GM21619 (cell line): ENCODE measurements around the gene EMD.

Experiments
- ATAC-seq: cut with Tn5 transposase; IDR thresholded peaks from one replicate; pipeline ENCODE4 v1.9.1; 2021; ENCODE audit not compliant: unreplicated experiment

The EMD gene

DNA sequence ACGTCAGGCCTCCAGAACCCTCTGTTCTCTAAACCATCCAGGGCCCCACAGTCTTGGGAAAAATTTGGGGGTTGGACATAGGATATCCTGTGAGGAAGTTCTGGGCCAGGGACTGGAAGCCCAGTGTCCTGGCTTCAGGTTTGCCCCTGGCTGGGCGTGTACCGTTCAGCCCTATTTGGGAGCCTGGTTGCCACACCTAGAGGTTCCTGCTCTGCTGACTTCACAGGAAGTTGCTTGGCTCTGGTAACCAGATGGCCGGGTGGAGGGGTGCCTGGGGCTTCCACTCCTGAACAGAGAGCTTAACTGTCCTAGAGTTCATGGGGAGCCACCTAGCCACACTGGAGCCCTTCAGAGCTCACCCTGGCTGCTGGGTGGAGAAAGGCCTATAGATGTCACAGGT is 33.4 kb downstream of the EMD start:
- no peak for ATAC-seq

DNA sequence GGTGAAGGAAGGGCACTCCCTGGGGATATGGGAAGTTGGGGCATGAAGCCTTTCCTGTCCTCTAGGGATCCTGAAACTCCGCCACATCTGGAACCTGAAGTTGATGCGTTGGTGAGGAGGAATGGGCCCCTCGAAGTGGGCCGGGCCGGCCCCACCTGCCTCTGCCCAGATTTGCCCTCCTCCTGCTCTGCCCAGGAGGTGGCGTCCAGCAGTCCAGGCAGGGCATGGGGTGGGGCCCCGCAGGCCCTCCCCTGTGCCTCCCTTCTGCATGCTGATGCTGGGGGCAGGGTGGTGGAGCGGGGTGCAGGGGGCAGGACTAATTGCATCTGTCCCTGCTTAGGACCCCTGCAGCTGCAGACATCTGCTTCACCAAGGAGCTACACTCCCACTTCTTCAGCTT is 34.0 kb downstream of the EMD start:
- no peak for ATAC-seq

DNA sequence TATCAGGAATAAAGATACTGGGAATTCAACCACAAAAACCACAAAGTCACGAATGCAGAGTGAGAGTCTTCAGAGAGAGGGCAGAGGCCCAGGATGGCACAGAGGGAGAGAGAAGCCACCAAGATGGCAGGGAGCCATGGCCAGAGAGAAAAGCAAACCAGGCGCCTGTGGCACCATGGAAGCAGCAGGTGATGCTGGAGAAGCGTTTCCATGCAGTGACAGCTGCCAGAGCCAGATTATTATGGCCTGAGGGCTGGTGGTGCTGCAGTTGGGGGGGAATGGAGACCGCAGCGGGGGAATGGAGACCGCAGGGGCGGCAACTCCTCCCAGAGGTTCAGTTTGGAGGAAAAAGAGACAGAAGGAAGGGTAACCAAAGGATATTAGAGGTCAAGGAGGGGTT is 38.1 kb downstream of the EMD start:
- no peak for ATAC-seq

DNA sequence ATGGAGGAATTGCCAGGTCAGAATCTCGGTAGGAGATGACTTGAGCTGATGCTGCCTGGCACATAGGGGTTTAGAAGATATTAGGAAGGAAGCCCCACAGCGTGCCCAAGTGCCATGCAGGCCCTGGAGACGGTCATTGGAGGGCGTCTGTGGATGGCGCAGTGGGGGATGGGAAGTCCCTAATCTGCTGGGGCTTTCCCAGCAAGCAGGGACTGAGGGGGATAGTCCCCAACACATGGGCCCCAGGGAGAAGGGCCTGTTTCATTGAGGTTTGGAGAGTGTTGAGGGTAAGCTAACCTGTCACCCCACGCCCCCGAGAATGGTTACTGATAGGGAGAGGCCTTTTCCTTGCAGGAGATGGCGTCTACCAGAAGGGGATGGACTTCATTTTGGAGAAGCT is 40.1 kb downstream of the EMD start:
- ATAC-seq: no peak

DNA sequence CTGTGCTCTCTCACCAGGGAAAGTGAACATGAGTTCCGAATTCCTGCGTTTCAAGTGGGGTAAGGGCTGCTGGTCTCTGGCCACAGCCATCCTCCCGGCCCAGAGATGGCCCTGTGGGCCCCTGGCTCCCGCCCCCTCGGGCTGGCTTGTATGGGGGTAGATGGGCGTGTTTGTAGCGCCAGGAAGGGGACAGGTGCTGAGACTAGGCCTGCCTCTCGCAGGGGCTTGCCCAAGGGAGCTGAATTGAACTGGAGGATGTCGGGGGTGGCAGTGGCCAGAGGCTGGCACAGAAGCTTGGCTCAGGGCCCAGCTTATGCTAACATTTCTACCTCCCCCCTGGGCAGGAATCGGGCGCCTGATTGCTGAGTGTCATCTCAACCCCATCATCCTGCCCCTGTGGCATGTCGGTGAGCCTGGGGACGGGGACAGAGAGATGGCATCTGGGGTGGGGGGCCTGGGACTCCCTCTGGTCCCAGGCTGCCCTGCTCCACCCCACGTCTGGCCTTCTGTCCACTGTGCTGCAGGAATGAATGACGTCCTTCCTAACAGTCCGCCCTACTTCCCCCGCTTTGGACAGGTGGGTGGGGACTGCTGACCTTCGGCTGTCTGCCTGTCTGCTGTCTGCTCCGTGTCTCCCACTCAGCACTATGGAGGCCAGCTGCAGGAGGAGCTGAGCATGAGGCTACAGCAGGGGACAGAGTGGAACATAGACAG is 40.8 kb downstream of the EMD start:
- ATAC-seq: no peak

DNA sequence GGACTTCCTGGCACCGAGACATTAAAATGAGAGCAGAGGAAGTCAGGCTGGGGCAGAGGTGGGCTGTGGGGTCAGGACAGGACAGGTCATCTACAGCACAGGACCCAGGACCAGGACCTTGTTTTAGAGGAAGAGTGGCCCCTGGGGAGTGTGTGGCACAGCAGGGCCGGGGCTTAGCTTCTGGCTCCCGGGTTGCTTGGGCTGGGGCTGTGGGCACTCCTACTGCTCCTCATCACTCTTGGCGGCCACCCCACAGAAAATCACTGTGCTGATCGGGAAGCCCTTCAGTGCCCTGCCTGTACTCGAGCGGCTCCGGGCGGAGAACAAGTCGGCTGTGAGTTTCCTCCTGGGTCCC is 41.3 kb downstream of the EMD start:
- no peak for ATAC-seq

DNA sequence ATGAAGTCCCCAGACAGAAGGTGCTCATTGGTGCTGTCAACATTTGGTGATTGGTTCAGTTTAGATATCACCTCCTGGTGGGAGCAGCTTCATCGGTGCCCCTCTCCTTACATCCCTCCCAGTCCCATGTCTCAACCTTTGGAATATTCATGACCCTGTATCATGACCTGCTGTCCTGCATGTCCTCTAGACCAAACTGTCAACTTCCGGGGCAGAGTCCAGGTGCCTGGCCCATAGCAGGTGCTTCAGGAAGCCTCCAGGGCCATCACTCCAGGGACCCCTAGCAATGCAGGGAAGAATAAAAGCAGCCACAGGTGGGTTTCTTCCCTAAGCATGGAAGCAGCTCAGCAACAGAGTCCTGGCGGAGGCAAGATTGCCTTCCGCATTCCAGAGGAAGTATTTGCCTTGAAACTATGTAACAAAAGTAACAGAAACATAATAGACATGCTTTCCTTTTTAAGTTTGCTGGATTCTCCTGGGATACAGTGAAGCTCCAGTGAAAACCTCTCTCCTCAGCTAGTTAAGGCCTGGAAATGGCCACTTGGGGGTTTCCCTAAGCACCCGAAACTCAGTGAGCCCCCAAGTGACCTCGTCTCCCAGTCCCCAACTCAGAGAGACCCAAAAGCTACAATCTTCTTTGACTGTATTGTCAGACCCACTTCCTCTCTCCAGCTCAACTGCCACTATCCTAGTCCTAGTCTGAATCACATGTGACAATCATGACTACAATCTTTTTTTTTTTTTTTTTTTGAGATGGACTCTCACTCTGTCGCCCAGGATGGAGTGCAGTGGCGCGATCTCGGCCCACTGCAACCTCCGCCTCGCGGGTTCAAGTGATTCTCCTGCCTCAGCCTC is 48.0 kb downstream of the EMD start:
- ATAC-seq: no peak

DNA sequence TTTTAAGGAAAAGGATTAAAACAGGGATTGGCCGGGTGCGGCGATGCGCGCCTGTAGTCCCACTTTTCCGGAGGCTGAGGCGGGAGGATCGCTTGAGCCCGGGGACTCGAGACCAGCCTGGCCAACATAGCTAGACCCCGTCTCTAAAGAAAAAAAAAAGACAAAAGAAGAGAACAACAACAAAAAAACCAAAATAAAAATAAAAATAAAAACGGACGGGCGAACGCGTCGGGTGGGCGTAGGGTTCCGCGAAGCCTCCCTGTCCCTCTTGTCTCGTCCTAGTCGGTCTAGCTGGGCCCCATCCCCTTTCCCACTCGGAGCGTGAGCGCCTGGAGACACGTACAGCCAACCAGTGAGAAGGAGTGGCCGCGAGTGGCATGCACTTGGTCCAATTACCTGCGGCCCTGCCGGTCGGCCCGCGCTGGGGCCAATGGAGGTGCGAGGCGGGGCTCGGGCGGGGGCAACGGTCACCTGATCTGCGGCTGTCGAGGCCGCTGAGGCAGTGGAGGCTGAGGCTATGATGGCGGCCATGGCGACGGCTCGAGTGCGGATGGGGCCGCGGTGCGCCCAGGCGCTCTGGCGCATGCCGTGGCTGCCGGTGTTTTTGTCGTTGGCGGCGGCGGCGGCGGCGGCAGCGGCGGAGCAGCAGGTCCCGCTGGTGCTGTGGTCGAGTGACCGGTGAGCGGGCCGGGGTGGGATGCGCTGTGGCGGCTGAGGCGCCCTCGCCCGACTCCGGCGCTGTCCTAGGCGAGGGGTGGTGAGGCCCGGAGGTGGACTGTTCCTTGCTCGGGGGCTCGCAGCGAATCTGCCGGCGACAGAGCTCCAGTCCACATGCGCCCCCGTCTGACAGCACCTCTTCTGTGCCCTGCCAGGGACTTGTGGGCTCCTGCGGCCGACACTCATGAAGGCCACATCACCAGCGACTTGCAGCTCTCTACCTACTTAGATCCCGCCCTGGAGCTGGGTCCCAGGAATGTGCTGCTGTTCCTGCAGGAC is 49.4 kb downstream of the EMD start, which contains the start of gene ATP6AP1:
Gene ATP6AP1, plus strand, starts transcription at position 502 of the 996 bp plus-strand sequence. Its CDS starts 16 bp downstream, at position 518.
- ATAC-seq: peak; percentile 94

DNA sequence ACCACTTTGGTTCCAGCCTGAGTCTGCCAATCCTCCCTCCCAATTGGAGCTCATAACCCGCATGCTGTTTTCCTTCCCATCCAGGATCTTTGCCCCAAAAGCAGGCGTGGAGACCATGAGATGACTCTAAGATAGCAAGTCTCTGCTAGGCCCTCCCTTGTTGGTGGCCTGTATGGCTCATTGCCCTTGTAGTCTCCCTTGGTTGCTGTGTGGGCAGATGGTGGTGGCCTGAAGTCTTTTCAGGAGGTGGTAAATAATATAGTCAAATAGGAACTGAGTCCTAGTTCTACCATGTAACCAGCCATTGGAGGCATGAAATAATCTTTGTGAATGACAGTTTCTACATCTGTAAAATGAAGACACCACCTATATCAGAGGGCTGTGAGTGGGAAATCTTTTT is 50.6 kb downstream of the EMD start:
- no peak for ATAC-seq

DNA sequence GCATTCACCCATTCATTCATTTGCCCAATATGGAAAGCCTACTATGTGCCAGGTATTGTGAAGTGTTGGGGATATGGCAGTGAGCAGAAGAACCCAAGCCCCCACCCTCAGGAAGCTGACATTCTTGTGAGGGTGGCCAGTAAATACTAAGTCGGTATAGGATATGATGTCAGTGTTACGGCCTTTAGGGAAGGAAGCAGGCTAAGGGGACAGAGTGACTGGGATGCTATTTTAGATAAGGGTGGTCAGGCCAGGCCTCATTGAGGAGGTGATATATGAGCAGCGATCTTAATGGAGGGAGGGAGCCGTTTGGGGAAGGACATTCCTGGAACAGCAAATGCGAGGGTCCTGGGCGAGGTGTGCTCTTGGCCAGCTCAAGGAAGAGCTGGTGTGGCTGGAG is 51.4 kb downstream of the EMD start:
- ATAC-seq: no peak

DNA sequence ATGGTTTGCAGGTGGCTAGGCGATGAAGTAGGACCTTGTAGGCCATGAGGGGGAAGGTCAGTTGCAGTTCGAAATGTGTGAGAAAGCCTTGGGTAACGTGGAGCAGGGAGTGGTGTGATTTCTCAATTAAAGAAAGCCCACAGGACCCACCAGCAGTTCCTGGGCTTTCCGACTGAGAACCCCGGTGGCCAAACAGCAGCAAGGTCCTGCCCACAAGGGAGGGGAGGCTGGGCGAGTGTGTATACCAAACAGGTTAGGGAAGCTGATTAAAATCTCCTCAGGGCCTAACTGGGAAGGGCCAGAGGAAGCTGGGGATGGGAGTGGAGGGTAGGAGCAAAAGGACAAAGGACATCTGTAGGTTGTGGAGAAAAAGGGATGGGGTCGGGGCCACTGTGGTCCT is 51.8 kb downstream of the EMD start:
- ATAC-seq: no peak
